SH-SY5Y (cell line): ENCODE measurements around the gene TSTD1.

ENCODE experiments used
- GATA2 ChIP-seq: IDR thresholded peaks from 2 replicates; pipeline ENCODE4 v1.6.1; 2011; ENCODE audit warnings: mild to moderate bottlenecking, low read depth, low read length
- GATA3 ChIP-seq: IDR thresholded peaks from 2 replicates; pipeline ENCODE4 v1.6.1; 2011; ENCODE audit warnings: low read depth, mild to moderate bottlenecking, low read length, moderate library complexity

DNA sequence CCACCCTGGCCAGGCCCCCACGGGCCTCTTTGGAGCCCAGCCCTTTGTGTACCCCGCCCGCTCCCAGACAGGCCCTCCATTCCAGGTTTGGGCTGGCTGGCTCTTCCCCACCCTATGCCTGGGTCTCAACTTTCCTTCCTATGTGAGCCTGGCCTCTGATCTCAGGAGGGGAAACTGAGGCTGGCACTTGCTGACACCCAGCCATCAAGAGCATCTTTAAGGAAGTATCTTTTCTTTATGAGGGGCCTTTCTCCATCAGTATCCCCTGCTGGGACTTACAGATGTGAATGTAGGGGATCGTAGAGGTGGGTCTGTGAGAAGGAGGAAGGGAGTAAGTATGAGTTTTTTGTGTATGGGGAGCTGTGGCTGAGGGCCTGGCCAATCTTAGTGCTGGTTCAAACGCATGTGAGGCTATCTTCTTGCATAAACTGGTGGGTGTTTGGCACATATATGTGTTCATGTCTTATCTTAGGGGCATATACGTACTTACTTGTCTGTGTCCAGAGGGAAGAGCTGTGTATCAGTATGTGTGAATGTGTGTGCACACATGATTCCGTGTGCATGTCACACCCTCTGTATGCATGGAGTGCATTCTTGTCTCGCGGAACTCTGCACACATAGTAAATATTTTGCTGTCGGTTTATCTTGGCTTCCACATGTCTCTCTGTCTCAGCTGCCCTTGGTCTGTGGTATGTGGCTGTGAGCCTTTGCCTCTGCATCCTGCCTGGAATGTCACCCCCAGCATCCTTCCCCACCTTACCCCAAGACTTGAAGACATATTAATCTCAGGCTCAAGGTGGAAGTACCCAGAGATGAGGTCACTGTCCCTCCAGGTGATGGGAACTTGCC, 45.2 kb upstream of the TSTD1 start:
- no peak for TF ChIP-seq GATA3
- no peak for TF ChIP-seq GATA2
